Measurements from ENCODE around the gene RNF220. TPM values are rescaled to one million over a fixed set of nuclear protein-coding genes. Genes with fewer than 3 reads are reported as not detected.

The RNF220 gene
- total and polyA plus RNA-seq, 2 of the 4 experiments (the other 2 are of a cell fraction) = 71.8 to 77.1 TPM

DNA sequence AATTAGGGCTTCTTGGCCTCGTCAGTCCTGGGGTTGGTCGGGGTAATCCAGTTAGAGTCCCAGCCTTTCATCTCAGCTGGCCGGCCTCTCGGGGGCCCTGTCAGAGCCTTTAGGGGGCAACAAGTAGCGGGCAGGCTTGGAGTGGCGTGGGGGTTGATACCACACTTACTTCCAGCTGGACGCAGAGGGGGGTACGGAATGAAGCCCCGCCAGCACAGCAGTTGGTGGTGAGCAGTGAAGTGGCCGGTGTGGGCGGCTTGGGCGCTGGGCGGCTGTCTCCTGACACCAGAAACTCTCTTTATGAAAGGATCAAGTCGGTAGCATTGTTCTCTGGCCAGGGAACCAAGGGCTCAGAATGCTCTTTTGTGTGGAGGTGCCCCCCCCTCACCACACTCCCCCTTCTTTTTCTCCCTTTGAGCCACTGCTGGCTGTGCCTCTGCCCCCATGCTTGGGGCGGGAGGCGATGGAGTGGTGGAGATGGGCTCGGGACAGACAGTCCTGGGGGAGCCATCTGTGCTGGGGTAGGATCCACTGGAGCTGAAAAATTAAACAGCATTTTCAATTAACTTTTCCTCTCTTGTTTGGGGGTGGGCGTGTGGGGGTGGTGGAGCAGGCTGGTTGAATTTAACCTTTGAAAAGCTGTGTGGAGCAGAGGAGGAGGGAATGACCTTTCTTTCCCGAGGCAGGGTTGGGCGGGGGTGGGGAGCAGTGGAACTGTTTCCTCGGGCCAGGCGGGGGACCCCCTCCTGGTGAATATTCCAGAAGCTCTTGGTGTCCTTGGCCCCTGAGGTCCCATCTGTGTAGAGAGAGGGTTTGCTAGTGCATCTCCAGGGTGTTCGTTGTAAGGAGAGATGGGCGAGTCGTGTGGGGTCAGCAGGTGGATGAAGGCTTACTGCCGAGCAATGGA lies 102.7 kb downstream of the RNF220 start:
- no peak overlapping the region for H3K14ac ChIP-seq (replicated peaks; ENCODE audit: low read depth, low read length)
- no peak overlapping the region for H4K5ac ChIP-seq (ENCODE audit: low read depth, low read length)
- no peak overlapping the region for H2AK9ac ChIP-seq (replicated peaks; ENCODE audit: low read depth, low read length, poor library complexity)
- H3K27ac ChIP-seq (ENCODE audit: insufficient read depth, low read length) = no peak overlapping the region
- H2BK120ac ChIP-seq (ENCODE audit: low read depth, low read length) = no peak overlapping the region
- no peak for DNase-seq
- H3K36me3 ChIP-seq (ENCODE audit: control insufficient read depth, insufficient read depth, low read length) = no peaks in the 10 kb centered on the region
- no peak overlapping the region for H3K4ac ChIP-seq (ENCODE audit: low read depth, low read length)
- TF ChIP-seq NFE2L2 (IDR thresholded peaks at IDR 0.05; ENCODE audit: low read depth, low read length) = no peak
- TF ChIP-seq MAFK (IDR thresholded peaks at IDR 0.05; ENCODE audit: low read depth, low read length) = no peak
- no peak for TF ChIP-seq USF2 (IDR thresholded peaks at IDR 0.05; ENCODE audit: low read depth, low read length)
- no peak for TF ChIP-seq SMC3 (IDR thresholded peaks at IDR 0.05; ENCODE audit: low read depth, low read length)
- no peak for TF ChIP-seq RAD21 (IDR thresholded peaks at IDR 0.05; ENCODE audit: low read length)
- no peak for TF ChIP-seq CEBPB (IDR thresholded peaks at IDR 0.05; ENCODE audit: low read depth, low read length)
- no peak for TF ChIP-seq MXI1 (IDR thresholded peaks at IDR 0.05; ENCODE audit: borderline replicate concordance, low read depth, low read length)
- no peak for TF ChIP-seq BHLHE40 (IDR thresholded peaks at IDR 0.05; ENCODE audit: low read depth, low read length)
- no peak for TF ChIP-seq RCOR1 (IDR thresholded peaks at IDR 0.05; ENCODE audit: insufficient replicate concordance, low read length)
- no peak for TF ChIP-seq FOS (IDR thresholded peaks at IDR 0.05; ENCODE audit: low read depth, low read length)
- TF ChIP-seq ELK1 (IDR thresholded peaks at IDR 0.05; ENCODE audit: borderline replicate concordance, low read depth, low read length) = no peak
- TF ChIP-seq POLR2A (IDR thresholded peaks at IDR 0.05; ENCODE audit: low read depth, low read length) = no peak
- no peak for TF ChIP-seq CHD1 (IDR thresholded peaks at IDR 0.05; ENCODE audit: low read depth, low read length)
- H2BK15ac ChIP-seq (ENCODE audit: low read depth, low read length) = no peak overlapping the region
- no peak overlapping the region for H3K4me3 ChIP-seq (ENCODE audit: insufficient read depth, low read depth, low read length)
- no peak for ATAC-seq (ENCODE audit: low read depth)
- no peaks in the 10 kb centered on the region for H3K9me1 ChIP-seq (ENCODE audit: insufficient read depth, low read length)
- no peak overlapping the region for H2BK5ac ChIP-seq (ENCODE audit: low read depth, low read length, poor library complexity, severe bottlenecking)
- H2AFZ ChIP-seq (replicated peaks; ENCODE audit: low read length, poor library complexity) = no peak overlapping the region
- no peak overlapping the region for H4K8ac ChIP-seq (ENCODE audit: low read depth in 2 of 2, low read length in 2 of 2)
- ChIA-PET POLR2A (ENCODE audit: unreplicated experiment) (no interaction called here), CTCF (no interaction called here)
- no peak overlapping the region for H3K56ac ChIP-seq (ENCODE audit: extremely low read depth, insufficient read depth, low read length)
- no peaks in the 10 kb centered on the region for H3K9me3 ChIP-seq (ENCODE audit: control insufficient read depth, insufficient read depth, low read length)
- H3K18ac ChIP-seq (ENCODE audit: low read depth, low read length) = no peak overlapping the region
- H3K79me1 ChIP-seq (ENCODE audit: low read depth in 1 of 2, low read length in 2 of 2) = no peaks in the 10 kb centered on the region
- no peak overlapping the region for H3K23ac ChIP-seq (ENCODE audit: low read depth, low read length)
- no TSS peak for BruUV-seq (replicated peaks)
- H4K91ac ChIP-seq (ENCODE audit: insufficient read depth, low read depth, low read length) = no peak overlapping the region
- in situ Hi-C loops (cut with MboI; ENCODE audit: low sequenced_read_pairs) (no loop called here), dilution Hi-C loops (cut with HindIII; ENCODE audit: low sequenced_read_pairs, unreplicated experiment) (no loop called here), intact Hi-C loops (cut with micrococcal nuclease) (no loop called here)
- H3K4me1 ChIP-seq (ENCODE audit: control insufficient read depth, insufficient read depth, low read length) = no peaks in the 10 kb centered on the region
- peaks cover 55% of the 10 kb centered on the region for H3K27me3 ChIP-seq (ENCODE audit: control insufficient read depth, insufficient read depth, low read length)
- H2AK5ac ChIP-seq (ENCODE audit: low read depth, low read length) = no peak overlapping the region
- no CpG with 5 or more reads among the region's 26 CpGs for WGBS, 2 experiments (ENCODE audit: extremely low coverage in 2 of 2, insufficient read length in 1 of 2)
- no peaks in the 10 kb centered on the region for H4K20me1 ChIP-seq (ENCODE audit: insufficient read depth, low read length)
- H3K9ac ChIP-seq (ENCODE audit: low read depth, low read length) = no peak overlapping the region
- H3K4me2 ChIP-seq (ENCODE audit: low read depth, low read length) = no peak overlapping the region
- H2BK20ac ChIP-seq (ENCODE audit: low read depth, low read length) = no peak overlapping the region
